H1 (cell line): ENCODE data around the gene MGAT5B. TPM values are rescaled to one million over a fixed set of nuclear protein-coding genes. Genes with fewer than 3 reads are reported as not detected.

ENCODE experiments used
- BRCA1 ChIP-seq: IDR thresholded peaks from 2 replicates; pipeline ENCODE4 v1.6.1; 2012; ENCODE audit warnings: low read depth, low read length, improper control_type of control experiment
- CBX5 ChIP-seq: fragments of 300-800, 300-1000 bp; sonication (generic); IDR thresholded peaks from 2 replicates; pipeline ENCODE4 v1.7.1; 2016; ENCODE audit warnings: antibody characterized with exemption, low read length, low read depth
- KDM1A ChIP-seq: fragments of 200-600, 300-600 bp; sonication (generic); IDR thresholded peaks from 2 replicates; pipeline ENCODE4 v1.7.1; 2016; ENCODE audit warnings: mild to moderate bottlenecking, low read length, borderline replicate concordance
- KDM5A ChIP-seq: fragments of 200-600 bp; IDR thresholded peaks from 2 replicates; pipeline ENCODE4 v1.7.1; 2012; ENCODE audit warnings: mild to moderate bottlenecking, low read length, inconsistent platforms, mixed read lengths
- NANOG ChIP-seq: IDR thresholded peaks from 2 replicates; pipeline ENCODE4 v1.6.1; 2011; ENCODE audit warnings: low read length, low read depth, mild to moderate bottlenecking, inconsistent platforms; ENCODE audit not compliant: insufficient read depth, poor library complexity, severe bottlenecking
- RXRA ChIP-seq: IDR thresholded peaks from 2 replicates; pipeline ENCODE4 v1.6.1; 2011; ENCODE audit warnings: low read depth, mild to moderate bottlenecking, low read length, moderate library complexity; ENCODE audit not compliant: insufficient read depth
- SAP30 ChIP-seq: fragments of 300-600 bp; sonication (generic); IDR thresholded peaks from 2 replicates; pipeline ENCODE4 v1.7.1; 2012; ENCODE audit warnings: low read length, moderate library complexity, mild to moderate bottlenecking, inconsistent platforms; ENCODE audit not compliant: insufficient read depth, insufficient replicate concordance
- TEAD4 ChIP-seq: IDR thresholded peaks from 2 replicates; pipeline ENCODE4 v1.6.1; 2012; ENCODE audit warnings: low read depth, low read length, inconsistent platforms, mixed read lengths
- polyA plus RNA-seq, 7 experiments: library from polyadenylated mRNA; depleted of rRNA in 3 of 7; stranded (reverse) in 5 of 7; unstranded in 2 of 7; fragments of >200 nt in 5 of 7; fragments of 200-250 nt in 2 of 7; gene quantifications; 1 replicate in 5 of 7; 2 replicates in 1 of 7; 4 replicates in 1 of 7; pipeline versions ENCODE4 v1.2.1 to v1.2.3, GENCODE V29; 2011 to 2013; ENCODE audit warnings: missing spikeins in 2 of 7, mixed read lengths in 2 of 7
- total RNA-seq: library from RNA; stranded (reverse); fragmentation: NEBNext Ultra II Directional; extraction: Animal tissue kit (Norgen Biotek cat#: 25700); gene quantifications from 2 replicates; pipeline ENCODE4 v1.2.1, GENCODE V29; 2021
- TF ChIP-seq, protein P1 (sequence below): fragments of 300-600 bp; sonication (generic); IDR thresholded peaks from 2 replicates; pipeline ENCODE4 v1.7.1; 2012; ENCODE audit warnings: low read length, moderate library complexity, mild to moderate bottlenecking, inconsistent platforms; ENCODE audit not compliant: insufficient replicate concordance
- TF ChIP-seq, protein P2 (sequence below): IDR thresholded peaks from 2 replicates; pipeline ENCODE4 v1.6.1; 2012; ENCODE audit warnings: low read length, inconsistent platforms

The MGAT5B gene
- total and polyA plus RNA-seq, 2 of the 8 experiments (the other 6 are each of a cell fraction or from before 2014, with no cell fraction given) = 7.9 to 8.2 TPM

DNA sequence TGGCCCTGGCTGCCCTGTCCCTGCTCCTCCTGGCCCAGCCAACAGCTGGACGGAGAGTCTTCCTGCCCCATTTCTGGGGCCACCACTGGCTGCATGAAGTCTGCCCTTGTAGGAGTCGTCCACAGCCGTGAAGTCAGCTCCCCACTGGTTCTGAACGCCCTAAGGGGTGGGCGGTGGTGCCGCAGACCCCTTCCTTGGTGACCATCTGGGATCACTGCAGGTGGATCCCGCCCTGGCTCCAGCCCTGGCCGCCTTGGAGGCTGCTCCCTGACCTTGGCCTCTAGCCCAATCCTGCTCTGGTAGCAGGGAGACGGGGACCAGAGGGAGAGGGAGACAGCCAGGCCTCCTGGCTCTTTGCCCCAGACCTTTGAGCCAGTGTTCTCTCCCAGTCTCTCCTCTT is 35.4 kb downstream of the MGAT5B start (continued):
- TF ChIP-seq, protein P1, sequence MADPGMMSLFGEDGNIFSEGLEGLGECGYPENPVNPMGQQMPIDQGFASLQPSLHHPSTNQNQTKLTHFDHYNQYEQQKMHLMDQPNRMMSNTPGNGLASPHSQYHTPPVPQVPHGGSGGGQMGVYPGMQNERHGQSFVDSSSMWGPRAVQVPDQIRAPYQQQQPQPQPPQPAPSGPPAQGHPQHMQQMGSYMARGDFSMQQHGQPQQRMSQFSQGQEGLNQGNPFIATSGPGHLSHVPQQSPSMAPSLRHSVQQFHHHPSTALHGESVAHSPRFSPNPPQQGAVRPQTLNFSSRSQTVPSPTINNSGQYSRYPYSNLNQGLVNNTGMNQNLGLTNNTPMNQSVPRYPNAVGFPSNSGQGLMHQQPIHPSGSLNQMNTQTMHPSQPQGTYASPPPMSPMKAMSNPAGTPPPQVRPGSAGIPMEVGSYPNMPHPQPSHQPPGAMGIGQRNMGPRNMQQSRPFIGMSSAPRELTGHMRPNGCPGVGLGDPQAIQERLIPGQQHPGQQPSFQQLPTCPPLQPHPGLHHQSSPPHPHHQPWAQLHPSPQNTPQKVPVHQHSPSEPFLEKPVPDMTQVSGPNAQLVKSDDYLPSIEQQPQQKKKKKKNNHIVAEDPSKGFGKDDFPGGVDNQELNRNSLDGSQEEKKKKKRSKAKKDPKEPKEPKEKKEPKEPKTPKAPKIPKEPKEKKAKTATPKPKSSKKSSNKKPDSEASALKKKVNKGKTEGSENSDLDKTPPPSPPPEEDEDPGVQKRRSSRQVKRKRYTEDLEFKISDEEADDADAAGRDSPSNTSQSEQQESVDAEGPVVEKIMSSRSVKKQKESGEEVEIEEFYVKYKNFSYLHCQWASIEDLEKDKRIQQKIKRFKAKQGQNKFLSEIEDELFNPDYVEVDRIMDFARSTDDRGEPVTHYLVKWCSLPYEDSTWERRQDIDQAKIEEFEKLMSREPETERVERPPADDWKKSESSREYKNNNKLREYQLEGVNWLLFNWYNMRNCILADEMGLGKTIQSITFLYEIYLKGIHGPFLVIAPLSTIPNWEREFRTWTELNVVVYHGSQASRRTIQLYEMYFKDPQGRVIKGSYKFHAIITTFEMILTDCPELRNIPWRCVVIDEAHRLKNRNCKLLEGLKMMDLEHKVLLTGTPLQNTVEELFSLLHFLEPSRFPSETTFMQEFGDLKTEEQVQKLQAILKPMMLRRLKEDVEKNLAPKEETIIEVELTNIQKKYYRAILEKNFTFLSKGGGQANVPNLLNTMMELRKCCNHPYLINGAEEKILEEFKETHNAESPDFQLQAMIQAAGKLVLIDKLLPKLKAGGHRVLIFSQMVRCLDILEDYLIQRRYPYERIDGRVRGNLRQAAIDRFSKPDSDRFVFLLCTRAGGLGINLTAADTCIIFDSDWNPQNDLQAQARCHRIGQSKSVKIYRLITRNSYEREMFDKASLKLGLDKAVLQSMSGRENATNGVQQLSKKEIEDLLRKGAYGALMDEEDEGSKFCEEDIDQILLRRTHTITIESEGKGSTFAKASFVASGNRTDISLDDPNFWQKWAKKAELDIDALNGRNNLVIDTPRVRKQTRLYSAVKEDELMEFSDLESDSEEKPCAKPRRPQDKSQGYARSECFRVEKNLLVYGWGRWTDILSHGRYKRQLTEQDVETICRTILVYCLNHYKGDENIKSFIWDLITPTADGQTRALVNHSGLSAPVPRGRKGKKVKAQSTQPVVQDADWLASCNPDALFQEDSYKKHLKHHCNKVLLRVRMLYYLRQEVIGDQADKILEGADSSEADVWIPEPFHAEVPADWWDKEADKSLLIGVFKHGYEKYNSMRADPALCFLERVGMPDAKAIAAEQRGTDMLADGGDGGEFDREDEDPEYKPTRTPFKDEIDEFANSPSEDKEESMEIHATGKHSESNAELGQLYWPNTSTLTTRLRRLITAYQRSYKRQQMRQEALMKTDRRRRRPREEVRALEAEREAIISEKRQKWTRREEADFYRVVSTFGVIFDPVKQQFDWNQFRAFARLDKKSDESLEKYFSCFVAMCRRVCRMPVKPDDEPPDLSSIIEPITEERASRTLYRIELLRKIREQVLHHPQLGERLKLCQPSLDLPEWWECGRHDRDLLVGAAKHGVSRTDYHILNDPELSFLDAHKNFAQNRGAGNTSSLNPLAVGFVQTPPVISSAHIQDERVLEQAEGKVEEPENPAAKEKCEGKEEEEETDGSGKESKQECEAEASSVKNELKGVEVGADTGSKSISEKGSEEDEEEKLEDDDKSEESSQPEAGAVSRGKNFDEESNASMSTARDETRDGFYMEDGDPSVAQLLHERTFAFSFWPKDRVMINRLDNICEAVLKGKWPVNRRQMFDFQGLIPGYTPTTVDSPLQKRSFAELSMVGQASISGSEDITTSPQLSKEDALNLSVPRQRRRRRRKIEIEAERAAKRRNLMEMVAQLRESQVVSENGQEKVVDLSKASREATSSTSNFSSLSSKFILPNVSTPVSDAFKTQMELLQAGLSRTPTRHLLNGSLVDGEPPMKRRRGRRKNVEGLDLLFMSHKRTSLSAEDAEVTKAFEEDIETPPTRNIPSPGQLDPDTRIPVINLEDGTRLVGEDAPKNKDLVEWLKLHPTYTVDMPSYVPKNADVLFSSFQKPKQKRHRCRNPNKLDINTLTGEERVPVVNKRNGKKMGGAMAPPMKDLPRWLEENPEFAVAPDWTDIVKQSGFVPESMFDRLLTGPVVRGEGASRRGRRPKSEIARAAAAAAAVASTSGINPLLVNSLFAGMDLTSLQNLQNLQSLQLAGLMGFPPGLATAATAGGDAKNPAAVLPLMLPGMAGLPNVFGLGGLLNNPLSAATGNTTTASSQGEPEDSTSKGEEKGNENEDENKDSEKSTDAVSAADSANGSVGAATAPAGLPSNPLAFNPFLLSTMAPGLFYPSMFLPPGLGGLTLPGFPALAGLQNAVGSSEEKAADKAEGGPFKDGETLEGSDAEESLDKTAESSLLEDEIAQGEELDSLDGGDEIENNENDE = no peak
- TF ChIP-seq CBX5 (no peak), RXRA (no peak), KDM1A (no peak), BRCA1 (no peak), KDM5A (no peak), NANOG (no peak), SAP30 (no peak), TEAD4 (no peak)
- TF ChIP-seq, protein P2, sequence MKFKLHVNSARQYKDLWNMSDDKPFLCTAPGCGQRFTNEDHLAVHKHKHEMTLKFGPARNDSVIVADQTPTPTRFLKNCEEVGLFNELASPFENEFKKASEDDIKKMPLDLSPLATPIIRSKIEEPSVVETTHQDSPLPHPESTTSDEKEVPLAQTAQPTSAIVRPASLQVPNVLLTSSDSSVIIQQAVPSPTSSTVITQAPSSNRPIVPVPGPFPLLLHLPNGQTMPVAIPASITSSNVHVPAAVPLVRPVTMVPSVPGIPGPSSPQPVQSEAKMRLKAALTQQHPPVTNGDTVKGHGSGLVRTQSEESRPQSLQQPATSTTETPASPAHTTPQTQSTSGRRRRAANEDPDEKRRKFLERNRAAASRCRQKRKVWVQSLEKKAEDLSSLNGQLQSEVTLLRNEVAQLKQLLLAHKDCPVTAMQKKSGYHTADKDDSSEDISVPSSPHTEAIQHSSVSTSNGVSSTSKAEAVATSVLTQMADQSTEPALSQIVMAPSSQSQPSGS = no peak
